Stimulated activated CD4-positive, alpha-beta T cell treated with anti-CD3 and anti-CD28 coated beads, Interleukin-1b, Interleukin-23, amount 100 ng/mL, for 4 hours (primary cell): ENCODE results near the gene ERAL1.
"Not testable (repeated sequence)": the region's sequence is repeated elsewhere in the genome, so short reads cannot be mapped to it uniquely, and the experiment has no call there.

ENCODE experiments used
- DNase-seq, 2 donors: peaks; one replicate each; pipeline ENCODE4 v3.0.0-alpha.2; 2020; ENCODE audit warnings: low read depth in 2 of 2

ERAL1 gene

GRCh38 chr17:28849281-28849680 is 5.5 kb upstream of the ERAL1 start:
- DNase-seq, result no peak

GRCh38 chr17:28853295-28853694 is 1.5 kb upstream of the ERAL1 start:
- no peak for DNase-seq

- no peak for DNase-seq
These were observed 492 bp downstream of the ERAL1 start for GRCh38 chr17:28855336-28855679.

DNA sequence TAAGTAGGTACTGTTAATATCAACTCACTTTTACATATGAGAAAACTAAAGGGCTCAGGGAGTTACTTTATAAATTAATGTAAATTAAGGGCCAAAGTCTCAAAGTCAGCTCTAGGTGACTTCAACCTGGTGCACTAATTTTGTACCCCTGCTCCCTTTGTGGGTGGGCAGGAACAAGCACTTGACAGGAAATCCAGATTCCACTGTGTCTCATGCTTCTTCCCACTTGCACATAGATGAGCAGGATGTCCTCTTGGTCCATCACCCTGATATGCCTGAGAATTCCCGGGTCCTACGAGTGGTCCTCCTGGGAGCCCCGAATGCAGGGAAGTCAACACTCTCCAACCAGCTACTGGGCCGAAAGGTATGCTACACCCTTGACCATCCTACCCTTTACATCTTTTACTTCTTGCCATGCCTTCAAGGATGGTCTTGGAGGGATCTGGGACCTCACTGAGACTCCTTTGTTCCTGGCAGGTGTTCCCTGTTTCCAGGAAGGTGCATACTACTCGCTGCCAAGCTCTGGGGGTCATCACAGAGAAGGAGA is 1.3 kb downstream of the ERAL1 start:
- no peak for DNase-seq

DNA sequence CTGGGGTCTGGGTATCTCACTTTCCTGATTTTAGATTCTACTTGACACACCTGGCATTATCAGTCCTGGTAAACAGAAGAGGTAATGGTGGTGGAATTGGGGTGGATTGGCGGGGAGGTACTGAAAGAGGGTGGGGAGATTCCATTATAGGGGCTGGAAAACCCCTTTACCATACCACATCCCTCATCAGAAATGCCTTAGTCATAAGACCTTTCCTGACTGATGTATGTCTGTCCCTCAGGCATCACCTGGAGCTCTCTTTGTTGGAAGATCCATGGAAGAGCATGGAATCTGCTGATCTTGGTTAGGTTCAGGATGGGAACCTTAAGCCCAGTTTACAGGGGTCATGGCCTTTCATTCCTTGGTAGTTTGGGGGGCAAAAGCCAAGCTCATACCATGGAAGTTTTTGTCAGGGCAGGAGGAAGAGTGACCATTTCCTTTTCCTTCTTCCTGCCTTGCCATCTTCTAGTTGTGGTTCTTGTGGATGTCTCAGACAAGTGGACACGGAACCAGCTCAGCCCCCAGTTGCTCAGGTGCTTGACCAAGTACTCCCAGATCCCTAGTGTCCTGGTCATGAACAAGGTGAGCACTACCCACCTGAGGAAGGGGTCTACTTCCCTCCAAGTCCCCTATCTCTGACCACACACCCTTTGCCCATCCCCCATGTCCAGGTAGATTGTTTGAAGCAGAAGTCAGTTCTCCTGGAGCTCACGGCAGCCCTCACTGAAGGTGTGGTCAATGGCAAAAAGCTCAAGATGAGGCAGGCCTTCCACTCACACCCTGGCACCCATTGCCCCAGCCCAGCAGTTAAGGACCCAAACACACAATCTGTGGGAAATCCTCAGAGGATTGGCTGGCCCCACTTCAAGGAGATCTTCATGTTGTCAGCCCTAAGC is 3.3 kb downstream of the ERAL1 start:
- DNase-seq, result no peak

DNA sequence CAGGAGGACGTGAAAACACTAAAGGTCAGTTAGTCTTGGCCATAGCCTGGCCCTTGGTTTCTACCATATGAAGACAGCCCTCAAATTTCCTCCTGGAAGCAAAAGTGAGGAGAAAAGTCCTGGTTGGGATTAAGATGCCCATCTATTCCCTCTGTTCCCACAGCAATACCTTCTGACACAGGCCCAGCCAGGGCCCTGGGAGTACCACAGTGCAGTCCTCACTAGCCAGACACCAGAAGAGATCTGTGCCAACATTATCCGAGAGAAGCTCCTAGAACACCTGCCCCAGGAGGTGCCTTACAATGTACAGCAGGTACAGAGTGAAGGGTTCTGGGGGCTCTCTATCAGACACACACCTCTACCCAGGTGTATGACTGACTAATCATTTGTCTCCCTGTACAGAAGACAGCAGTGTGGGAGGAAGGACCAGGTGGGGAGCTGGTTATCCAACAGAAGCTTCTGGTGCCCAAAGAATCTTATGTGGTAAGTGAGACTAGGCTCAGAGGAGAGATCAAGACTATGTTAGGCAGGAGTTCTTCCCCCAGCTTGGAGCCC is 4.1 kb downstream of the ERAL1 start:
- DNase-seq, result no peak

- no peak for DNase-seq
These were observed 5.6 kb downstream of the ERAL1 start for GRCh38 chr17:28860363-28860808.

- DNase-seq, result no peak
These were observed 6.8 kb downstream of the ERAL1 start for GRCh38 chr17:28861393-28862203.

- no peak for DNase-seq
These were observed 7.7 kb downstream of the ERAL1 start for GRCh38 chr17:28862561-28862960.

DNA sequence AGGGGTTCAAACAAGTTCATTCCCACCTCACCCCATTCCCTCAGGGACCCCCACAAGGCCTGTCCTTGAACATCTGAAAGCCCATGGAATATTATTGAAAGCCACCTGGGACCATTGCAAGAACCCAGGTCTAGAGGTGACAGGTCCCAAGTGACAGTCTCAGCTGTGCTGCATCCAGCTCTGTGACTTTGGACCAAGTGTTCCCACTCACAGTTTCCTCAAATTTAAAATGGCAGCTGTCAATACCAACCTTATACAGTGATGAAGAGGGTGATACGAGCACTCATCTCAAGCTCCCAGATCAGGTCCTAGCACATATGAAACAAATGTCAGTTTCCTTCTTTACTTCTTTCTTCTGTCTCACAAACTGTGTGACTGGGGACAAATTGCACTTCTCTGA is 9.1 kb downstream of the ERAL1 start:
- DNase-seq, result no peak

DNA sequence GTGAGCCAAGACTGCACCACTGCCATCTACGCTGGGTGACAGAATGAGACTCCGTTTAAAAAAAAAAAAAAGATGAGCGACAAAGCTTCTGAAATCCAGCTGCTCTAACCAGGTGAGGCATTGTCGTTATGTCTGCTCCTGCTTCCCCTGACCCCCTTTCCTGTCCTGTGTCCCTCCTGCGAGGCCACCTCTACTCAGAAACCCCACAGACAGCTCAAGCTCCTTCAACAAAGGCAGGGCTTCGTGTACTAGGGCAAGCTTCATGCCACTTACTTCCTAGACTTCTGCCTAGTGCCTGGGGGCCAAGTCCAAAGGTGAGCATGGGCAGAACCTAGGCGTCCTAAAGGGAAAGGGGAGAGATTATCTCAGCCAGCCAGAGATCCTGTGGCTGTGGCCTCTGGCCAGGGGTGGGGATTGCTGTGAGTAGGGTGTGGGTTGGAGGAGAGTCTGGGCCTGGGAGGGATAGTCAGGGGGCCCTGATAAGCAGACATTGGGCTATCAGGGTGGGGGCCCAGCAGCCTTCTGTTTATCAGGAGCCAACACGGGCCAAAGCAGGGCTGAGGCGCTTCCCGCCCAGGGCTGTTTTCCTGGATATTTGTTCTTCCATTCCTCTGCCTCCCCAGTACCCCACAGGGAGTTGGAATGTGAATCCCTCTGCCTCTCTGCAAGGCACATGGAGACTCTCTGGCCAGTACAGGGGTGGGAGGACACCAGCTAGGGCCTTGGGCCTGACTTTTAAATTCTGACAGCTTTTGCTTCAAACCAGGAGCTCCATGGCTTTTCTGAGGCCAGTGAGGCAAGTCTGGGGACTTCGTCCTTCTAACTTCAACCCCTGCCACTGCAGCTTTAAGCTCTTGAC is 10.4 kb downstream of the ERAL1 start:
- no peak for DNase-seq

DNA sequence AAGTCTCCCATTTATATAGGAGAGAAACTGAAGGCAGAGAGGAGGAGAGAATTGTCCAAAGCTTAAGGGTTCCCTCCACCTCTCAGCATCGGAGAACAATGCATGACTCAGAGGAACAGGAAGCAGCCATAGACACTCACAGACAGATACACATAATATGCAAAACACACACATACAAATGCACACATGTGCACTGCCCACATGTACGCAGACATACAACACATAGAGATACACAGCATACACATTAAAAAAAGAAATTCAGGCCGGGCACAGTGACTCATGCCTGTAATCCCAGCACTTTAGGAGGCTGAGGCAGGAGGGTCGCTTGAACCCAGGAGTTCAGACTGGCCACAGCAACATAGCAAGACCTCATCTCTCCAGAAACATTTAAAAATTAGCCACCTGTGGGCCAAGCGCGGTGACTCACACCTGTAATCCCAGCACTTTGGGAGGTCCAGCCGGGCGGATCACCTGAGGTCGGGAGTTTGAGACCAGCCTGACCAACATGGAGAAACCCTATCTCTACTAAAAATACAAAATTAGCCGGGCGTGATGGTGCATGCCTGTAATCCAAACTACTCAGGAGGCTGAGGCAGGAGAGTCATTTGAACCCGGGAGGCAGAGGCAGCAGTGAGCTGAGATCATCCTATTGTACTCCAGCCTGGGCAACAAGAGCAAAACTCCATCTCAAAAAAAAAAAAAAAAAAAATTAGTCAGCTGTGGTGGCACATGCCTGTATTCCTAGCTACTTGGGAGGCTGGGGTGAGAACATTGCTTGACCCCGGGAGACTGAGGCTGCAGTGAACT is 11.3 kb downstream of the ERAL1 start:
- no peak for DNase-seq

DNA sequence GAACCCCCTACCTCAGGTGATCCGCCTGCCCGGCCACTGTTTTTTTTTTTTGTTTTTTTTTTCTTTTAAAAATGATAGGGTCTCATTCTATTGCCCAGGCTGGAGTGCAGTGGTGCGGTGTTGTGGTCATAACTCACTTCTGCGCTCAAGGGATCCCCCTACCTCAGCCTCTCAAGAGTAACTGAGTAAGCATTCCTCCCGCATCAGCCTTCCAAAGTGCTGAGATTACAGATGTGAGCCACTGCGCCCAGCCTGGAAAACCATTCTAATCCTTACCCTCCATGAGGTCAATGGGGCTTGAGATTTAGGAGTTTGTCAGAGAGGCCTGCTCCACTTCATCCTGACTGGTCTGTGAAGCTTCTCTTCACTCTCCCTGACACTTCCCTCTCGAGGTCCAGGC is 12.5 kb downstream of the ERAL1 start:
- no peak for DNase-seq

GRCh38 chr17:28871056-28871579 is 16.3 kb downstream of the ERAL1 start:
- DNase-seq, result no peak

- no peak for DNase-seq
These were observed 19.0 kb downstream of the ERAL1 start for GRCh38 chr17:28873839-28874238.

DNA sequence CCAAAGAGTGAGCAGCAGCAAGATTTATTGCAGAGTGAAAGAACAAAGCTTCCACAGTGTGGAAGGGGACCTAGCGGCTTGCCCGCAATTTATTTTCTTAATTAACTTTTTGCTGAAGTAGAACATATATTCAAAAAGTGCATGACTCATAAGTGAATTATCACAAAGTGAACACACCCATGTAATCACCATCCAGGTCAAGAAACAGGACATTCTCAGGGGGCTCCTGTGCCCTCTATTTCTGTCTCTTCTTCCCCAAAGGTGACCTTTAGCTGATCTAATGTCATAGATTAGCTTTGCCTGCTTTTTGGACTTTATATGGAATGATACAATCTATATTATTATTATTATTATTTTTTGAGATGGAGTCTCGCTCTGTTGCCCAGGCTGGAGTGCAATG is 19.9 kb downstream of the ERAL1 start:
- no peak for DNase-seq

DNA sequence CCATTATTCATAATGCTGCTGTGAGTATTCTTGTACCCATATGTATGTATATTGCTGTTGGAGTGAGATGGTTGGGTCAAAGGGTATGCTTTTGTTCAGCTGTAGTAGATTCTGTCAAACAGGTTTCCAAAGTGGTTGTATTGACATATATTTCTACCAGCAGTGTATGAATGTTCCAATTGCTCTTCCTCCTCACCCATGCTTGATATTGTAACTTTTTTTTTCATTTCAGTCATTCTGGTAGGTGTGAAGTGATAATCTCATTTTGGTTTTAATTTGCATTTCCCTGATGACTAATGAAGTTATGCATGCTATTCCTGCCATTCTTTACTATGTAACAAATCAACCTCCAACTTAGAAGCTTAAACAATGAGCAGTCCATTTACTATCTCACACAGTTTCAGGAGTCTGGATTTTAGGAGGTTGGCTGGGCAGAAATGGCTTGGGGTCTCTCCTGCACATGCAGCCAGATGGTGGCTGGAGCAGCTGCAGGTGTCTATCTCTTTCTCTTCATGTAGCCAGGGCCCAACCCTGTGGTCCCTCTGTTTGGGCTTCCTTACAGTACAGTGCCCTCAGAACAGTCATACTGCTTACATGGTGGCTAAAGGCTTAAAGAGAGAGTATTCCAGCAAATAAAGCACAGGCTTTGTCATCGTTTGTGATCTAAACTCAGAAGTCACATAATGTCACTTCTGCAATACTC is 21.2 kb downstream of the ERAL1 start:
- DNase-seq, result no peak

DNA sequence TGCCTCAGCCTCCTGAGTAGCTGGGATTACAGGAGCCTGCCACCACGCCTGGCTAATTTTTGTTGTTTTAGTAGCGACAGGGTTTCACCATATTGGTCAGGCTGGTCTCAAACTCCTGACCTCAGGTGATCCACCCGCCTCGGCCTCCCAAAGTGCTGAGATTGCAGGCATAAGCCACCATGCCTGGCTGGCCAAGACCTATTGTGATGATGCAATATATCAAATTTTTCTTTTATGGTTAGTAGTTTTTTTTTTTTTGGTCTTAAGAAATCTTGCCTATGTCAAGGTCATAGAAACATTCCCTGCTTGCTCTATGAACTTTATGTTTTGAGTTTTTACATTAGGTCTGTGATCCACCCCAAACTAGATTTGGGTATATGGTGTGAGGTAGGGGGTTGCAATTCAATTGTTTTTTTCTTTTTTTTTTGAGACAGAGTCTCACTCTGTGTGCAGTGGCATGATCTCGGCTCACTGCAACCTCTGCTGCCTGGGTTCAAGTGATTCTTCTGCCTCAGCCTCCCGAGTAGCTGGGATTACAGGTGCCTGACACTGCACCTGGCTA is 22.4 kb downstream of the ERAL1 start:
- not testable (repeated sequence) for DNase-seq

- DNase-seq, result no peak
These were observed 23.5 kb downstream of the ERAL1 start for GRCh38 chr17:28878158-28878910.
